ENCODE results near the gene MAP3K21. TPM values are rescaled to one million over a fixed set of nuclear protein-coding genes. Genes with fewer than 3 reads are reported as not detected.

MAP3K21 gene
- total and polyA plus RNA-seq, 2 of the 8 experiments (the other 6 are each of a cell fraction or from before 2014, with no cell fraction given) = 21.2 to 21.8 TPM

DNA sequence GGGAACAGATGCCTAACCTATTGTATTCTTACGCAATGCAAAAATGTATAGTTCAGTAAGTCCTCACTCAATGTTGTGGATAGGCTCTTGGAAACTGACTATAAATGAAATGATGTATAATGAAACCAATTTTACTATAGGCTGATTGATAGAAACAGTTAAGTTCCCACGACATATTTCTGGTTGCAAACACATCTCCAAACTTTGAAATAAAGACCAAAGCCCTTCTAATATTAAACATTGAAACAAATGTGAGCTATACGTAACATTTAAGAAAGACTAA lies 29.1 kb downstream of the MAP3K21 start:
- TF ChIP-seq SP2 (IDR thresholded peaks at IDR 0.05; ENCODE audit: low read length) (no peak), HDAC6 (IDR thresholded peaks at IDR 0.05; ENCODE audit: low read depth, low read length) (no peak)
- Histone ChIP-seq H3K79me1 (ENCODE audit: low read depth, low read length) (no peaks in the 10 kb centered on the region), H3K79me2 (ENCODE audit: control insufficient read depth in 1 of 2, insufficient read depth in 2 of 2, low read length in 2 of 2) (no peaks in the 10 kb centered on the region), H2BK20ac (ENCODE audit: low read length) (no peak overlapping the region), H3K14ac (ENCODE audit: insufficient read length) (no peak overlapping the region), H3K27ac (ENCODE audit: low read depth, low read length) (no peak overlapping the region), H3K36me3 (ENCODE audit: control insufficient read depth in 2 of 4, insufficient read depth in 4 of 4, low read length in 3 of 4) (peaks cover 0 to 9% (median 1%) of the 10 kb centered on the region in 4 experiments; a peak in 3 of 8 replicates), H3K56ac (replicated peaks; ENCODE audit: insufficient read length, low read depth, low read length) (no peak overlapping the region), H4K8ac (ENCODE audit: extremely low read depth, insufficient read depth, low read length) (no peak overlapping the region), H2BK12ac (ENCODE audit: low read depth, low read length) (no peak overlapping the region), H3K23ac (ENCODE audit: insufficient read length) (no peak overlapping the region), H2BK15ac (ENCODE audit: low read length) (no peak overlapping the region), H4K91ac (replicated peaks; ENCODE audit: insufficient read length, low read length) (no peak overlapping the region), H3K9me3 (ENCODE audit: insufficient read depth in 2 of 2, low read depth in 1 of 2, low read length in 1 of 2) (no peaks in the 10 kb centered on the region), H2BK5ac (ENCODE audit: low read depth, low read length) (no peak overlapping the region), H3K23me2 (ENCODE audit: low read depth, low read length) (no peaks in the 10 kb centered on the region), H3K4me3 (ENCODE audit: extremely low read depth in 1 of 4, insufficient read depth in 2 of 4, low read depth in 3 of 4, low read length in 4 of 4) (no peak overlapping the region), H3K9ac (replicated peaks in 1 of 4; ENCODE audit: extremely low read depth in 1 of 4, low read depth in 3 of 4, low read length in 3 of 4) (no peak overlapping the region), H3K4me2 (ENCODE audit: insufficient read depth in 1 of 2, low read depth in 2 of 2, low read length in 2 of 2) (no peak overlapping the region), H3K27me3 (replicated peaks in 1 of 4; ENCODE audit: control insufficient read depth in 3 of 4, extremely low read depth in 1 of 4, insufficient read depth in 3 of 4, low read length in 3 of 4) (no peaks in the 10 kb centered on the region), H4K5ac (ENCODE audit: insufficient read length, low read depth, low read length) (no peak overlapping the region), H2AK5ac (ENCODE audit: low read depth, low read length) (no peak overlapping the region), H3K18ac (ENCODE audit: extremely low read depth, low read length) (no peak overlapping the region), H2BK120ac (replicated peaks; ENCODE audit: low read depth, low read length) (no peak overlapping the region), H3K4me1 (replicated peaks in 1 of 4; ENCODE audit: control insufficient read depth in 3 of 4, insufficient read depth in 4 of 4, low read length in 3 of 4) (no peaks in the 10 kb centered on the region), H4K20me1 (replicated peaks in 1 of 2; ENCODE audit: control insufficient read depth in 1 of 2, insufficient read depth in 2 of 2, low read length in 2 of 2) (no peaks in the 10 kb centered on the region), H2AFZ (ENCODE audit: low read length) (no peak overlapping the region), H3K4ac (replicated peaks; ENCODE audit: insufficient read length, low read depth, low read length) (no peak overlapping the region)
- WGBS, 2 experiments (ENCODE audit: extremely low coverage in 1 of 2, insufficient coverage in 1 of 2, insufficient read length in 1 of 2, insufficient replicate concordance in 2 of 2, low coverage in 1 of 2, low lambda C conversion rate in 2 of 2, missing lambda C conversion rate in 1 of 2) = 91% methylated on average over 3 of the region's 3 CpGs; no CpG with 5 or more reads in 1 of the 2 experiments
- POLR2A ChIA-PET (ENCODE audit: partially characterized antibody) = no interaction called here
- DNase-seq (ENCODE audit: low read depth in 1 of 2, low spot score in 2 of 2) = no peak
- no peak for FAIRE-seq
- CTCF ChIA-PET (ENCODE audit: partially characterized antibody) = interaction anchor here (2.1 kb wide), 1 partner anchor 8 kb away, joined by 8 read pairs; no protein-coding TSS in a partner anchor

Measured in H1 (cell line).